ENCODE measurements around the gene GFI1B.

GRCh38 chr9:133005957-133006356 is 27.5 kb downstream of the GFI1B start:
- TF ChIP-seq, protein P1, sequence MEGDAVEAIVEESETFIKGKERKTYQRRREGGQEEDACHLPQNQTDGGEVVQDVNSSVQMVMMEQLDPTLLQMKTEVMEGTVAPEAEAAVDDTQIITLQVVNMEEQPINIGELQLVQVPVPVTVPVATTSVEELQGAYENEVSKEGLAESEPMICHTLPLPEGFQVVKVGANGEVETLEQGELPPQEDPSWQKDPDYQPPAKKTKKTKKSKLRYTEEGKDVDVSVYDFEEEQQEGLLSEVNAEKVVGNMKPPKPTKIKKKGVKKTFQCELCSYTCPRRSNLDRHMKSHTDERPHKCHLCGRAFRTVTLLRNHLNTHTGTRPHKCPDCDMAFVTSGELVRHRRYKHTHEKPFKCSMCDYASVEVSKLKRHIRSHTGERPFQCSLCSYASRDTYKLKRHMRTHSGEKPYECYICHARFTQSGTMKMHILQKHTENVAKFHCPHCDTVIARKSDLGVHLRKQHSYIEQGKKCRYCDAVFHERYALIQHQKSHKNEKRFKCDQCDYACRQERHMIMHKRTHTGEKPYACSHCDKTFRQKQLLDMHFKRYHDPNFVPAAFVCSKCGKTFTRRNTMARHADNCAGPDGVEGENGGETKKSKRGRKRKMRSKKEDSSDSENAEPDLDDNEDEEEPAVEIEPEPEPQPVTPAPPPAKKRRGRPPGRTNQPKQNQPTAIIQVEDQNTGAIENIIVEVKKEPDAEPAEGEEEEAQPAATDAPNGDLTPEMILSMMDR (IDR thresholded peaks at IDR 0.05 in 4 of 5, conservative IDR thresholded peaks at IDR 0.05 in 1 of 5), result no peak
- TF ChIP-seq POLR2A (IDR thresholded peaks at IDR 0.05), result no peak
